A673 (cell line): ENCODE results near the gene ERMP1.

Experiments
- CTCF ChIP-seq: fragments of 300-800, 200-600 bp; sonication (generic); conservative IDR thresholded peaks from 2 replicates; pipeline ENCODE4 v1.5.1; 2017; ENCODE audit warnings: low read depth, mild to moderate bottlenecking, antibody characterized with exemption, low read length, moderate library complexity, mixed read lengths
- EZH2 ChIP-seq: fragments of 200-600 bp; sonication (generic); IDR thresholded peaks from 2 replicates; pipeline ENCODE4 v1.6.1; 2017; ENCODE audit warnings: borderline replicate concordance, low read depth, mild to moderate bottlenecking, mixed read lengths, antibody characterized with exemption, low read length; ENCODE audit not compliant: poor library complexity, severe bottlenecking

DNA sequence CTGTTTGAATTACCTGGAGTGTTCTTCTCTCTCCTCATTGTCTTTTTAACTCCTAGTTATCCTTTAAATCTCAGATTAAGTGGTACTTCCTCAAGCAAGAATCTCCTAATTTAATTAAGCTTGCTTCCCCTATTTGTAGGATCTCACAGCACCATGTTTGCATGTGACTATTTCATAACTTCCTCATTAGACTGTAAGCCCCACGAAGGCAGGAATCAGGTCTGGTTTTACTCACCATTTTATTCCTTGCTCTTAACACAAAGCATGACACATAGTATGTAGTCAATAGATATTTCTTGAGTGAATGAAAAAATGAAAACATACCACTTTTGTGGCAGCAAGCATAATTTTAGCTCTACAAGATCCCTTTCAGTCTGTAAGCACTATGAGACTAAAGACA, 1.3 kb upstream of the ERMP1 start:
- TF ChIP-seq CTCF = no peak
- no peak for TF ChIP-seq EZH2
